GM10847 (cell line): Measurements from ENCODE around the gene PHOX2B.

Experiments used
- POLR2A ChIP-seq: IDR thresholded peaks from 2 replicates; pipeline ENCODE4 v1.6.1; 2011; ENCODE audit not compliant: insufficient read length; ENCODE audit errors: extremely low read depth

Gene PHOX2B

DNA sequence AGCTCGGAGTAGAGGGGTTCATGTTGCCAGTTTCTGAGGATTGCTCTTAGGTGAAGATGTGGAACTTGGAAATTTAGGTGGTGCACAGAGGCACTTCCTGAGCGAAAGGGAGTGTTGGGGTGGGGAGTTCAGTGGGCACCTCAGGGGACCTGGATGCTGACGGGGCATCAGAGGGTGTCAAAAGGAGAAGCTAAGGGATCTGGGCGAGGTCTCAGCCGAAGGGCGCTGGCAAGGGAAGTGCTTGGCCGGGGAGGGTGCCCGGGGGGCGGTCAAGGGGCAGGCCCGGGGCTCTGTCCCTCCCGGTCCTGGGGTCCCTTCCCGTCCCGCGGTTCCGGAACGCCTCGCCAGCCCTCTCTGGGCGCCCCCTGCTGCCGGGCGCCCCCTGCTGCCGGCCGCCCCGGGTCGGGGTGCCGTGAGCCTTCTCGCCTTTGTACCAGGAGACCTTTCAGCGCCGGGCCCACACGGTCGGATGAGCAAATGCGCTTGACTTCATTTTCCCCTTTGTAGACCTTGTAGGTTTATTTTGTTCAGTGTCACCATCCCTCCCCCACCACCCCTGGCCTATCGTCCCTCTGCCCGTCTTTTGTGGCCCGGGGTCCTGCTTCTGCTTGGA is 3.0 kb upstream of the PHOX2B start:
- TF ChIP-seq POLR2A, result no peak

DNA sequence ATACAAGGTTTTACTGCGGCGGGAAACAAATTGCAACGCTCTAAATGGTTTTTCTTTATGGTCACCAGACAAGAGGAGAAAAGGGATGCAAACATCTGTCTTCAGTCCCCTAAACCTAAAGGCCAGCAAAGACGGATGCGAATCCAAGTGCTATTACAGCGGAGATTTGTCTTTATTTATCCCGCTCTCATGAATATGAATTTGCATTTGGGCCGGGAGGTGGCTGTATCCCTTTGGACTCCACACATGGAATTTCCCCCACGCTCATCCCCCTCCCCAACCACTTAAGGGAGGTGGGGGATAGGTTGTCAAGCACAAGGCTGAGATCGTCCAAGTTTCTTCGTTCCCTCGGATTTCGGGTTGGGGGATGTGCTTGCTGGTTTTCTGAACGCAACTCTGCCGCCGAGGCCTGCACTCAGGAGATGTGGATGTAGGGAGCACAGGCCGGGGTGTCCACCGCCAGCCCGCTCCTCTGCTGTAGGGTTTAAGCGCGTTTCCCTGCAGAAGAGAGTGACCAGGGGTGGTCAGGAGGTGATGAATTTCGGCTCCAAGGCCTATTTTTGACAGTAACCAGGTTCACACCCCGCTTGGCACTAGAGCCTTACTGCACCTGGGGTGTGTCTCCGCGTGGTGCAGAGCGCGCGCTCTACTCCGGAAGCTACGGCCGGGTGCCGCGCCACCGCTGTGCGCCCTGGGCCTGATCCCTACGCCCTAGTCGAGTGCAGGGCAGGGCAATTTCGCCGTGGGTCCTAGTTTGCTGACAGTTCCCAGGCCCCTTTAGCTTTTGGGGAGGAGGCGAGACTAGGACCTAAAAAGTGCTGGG is 2.3 kb upstream of the PHOX2B start:
- no peak for TF ChIP-seq POLR2A

DNA sequence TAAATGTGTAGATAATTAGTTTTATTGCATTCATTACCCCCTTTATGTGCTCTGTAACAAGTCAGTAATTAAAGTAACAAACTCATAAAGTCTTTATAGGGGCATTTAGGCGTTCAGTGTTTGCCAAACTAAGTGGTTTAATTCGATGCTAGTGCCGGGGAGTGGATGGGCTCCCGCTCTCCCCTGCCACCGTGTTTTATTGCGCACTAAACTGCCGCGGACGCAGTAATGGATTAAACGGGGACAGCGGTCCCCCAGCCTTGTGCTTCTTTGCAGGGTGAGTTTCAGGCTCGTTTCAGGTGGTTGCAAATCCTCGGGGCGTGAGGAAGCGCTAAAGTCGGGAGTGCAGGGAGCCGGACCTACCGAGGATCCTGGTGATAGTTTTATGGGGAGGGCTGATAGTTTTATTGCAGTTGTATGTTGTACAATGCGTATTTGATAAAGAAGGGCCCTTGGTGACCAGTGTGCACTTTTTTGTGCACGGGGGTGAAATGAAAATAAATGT is 1.6 kb upstream of the PHOX2B start:
- no peak for TF ChIP-seq POLR2A

DNA sequence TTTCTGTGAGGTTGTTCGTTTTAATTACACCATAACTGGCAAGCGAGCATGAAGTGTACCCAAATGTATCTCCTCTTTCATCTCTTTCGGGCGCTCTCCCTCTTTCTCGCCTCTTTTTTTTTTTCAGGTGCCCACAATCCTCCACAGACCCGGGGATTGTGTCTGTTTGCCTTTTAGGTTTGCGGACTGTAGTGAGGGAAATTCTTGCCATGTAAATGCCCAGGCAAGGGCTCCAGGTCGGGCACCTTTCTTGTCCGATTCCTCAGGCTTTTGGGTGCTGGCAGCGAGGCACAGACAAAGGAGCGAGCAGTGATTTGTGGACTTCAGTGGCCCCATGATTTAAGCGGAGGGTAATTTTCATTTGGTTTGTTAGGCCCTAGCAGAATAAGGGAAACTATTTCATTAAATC is 1.1 kb upstream of the PHOX2B start:
- TF ChIP-seq POLR2A, result no peak

DNA sequence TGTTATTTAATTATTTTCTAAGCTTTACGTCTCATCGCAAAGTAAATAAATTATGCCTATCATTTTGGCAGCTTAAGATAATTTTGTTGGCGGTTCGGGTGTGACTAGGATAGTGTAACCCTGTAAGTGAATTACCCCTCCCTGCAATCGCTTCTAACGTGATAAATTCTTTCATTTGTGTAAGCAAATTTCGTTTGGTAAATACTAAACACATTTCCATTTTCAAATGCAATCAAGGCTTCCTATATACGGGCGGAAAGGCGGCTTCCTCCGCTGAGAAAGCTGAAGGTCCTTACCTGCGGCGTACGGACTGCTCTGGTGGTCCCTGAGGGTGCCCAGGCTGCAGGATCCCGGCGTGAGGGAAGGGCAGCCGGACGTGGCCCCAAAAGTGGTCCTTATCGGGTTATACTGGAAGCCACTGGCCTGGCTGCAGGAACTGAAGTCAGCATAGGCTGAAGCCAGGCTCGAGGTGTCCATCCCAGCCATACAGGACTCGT is 403 bp downstream of the PHOX2B start:
- no peak for TF ChIP-seq POLR2A

DNA sequence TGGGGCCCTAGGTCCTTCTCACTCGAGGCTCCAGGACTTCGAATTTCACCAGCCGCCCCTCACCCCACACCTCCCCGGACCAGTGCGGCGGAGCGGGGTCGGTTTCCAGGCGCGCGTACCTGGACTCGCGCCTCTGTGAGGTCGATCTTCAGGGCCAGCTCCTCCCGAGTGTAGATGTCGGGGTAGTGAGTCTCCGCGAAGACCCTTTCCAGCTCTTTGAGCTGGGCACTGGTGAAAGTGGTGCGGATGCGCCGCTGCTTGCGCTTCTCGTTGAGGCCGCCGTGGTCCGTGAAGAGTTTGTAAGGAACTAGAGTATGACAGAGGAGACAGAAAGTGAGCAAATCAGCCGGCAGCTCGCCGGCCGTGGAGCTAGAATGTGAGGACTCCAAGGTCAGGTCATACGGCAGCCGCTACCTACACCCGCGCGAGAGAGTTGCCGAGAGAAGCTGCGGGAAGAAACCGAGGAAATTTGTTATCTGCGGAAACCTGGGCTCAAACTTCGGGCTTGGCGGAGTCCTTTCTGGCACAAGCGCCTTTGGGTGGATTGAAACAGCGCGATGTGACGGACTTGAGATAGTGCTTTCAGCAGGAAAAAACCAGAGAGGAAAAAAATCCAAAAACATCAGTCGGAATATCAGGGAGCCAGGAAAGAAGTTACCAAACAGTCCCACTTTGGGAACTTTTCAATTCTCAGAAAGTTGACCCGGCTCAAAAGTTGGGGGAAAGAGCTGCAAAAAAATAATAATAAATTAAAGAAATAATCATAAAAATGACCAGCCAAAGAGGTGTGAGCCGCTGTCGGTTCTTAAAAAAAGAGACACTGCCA is 1.1 kb downstream of the PHOX2B start:
- no peak for TF ChIP-seq POLR2A

DNA sequence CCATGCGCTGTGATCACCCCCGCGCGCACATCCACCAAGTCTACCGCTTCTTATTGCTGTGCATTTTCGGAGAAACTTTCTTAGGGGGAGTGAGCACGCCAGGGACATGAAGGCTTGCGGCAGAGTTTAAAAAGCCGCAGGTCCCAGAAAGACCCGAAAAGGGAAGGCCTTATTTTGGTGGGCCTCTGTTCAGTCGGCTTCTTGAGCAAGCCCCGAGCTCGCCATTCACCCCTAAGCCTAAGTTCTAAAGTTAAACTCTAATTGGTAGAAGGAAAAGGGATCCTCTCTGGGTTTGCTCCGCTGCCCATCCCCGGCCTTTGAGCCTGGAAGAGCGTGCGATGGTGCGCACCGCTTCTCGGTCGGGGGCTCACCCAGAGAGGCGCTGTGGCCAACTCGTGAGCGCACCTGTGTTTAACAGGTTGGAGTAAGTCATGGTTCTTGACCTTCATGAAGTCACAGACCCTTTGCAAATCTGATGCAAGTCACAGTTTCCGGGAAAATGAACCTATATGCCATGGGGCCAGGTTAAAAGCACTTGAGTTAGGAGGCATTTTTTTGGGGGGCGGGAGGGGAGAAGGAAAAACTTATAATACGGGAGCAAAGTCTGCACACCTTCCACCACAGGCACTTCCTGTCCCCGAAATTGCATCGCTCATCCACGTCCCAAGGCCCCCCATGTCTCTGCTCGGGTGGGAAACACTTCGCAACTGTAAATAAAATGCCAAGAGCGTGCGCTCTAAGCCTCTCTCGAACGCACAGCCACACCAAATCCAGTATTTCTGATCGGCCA is 1.9 kb downstream of the PHOX2B start:
- TF ChIP-seq POLR2A, result no peak

DNA sequence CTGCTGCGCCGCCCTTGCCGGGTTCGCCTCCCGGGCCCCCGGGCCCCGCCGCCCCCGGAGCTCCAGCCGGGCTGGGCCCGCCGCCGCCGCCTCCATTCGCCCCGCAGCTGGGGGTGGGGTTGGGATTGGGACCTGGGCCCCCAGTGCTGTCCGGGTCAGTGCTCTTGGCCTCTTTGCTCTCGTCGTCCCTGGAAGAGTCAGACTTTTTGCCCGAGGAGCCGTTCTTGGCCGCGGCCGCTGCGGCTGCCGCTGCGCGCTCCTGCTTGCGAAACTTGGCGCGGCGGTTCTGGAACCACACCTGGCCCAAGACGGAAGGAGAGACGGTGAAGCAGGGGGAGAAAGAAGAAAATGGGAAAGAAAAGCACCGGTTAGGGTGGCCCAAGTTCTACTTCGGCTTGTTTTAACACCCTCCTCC is 2.5 kb downstream of the PHOX2B start:
- no peak for TF ChIP-seq POLR2A

DNA sequence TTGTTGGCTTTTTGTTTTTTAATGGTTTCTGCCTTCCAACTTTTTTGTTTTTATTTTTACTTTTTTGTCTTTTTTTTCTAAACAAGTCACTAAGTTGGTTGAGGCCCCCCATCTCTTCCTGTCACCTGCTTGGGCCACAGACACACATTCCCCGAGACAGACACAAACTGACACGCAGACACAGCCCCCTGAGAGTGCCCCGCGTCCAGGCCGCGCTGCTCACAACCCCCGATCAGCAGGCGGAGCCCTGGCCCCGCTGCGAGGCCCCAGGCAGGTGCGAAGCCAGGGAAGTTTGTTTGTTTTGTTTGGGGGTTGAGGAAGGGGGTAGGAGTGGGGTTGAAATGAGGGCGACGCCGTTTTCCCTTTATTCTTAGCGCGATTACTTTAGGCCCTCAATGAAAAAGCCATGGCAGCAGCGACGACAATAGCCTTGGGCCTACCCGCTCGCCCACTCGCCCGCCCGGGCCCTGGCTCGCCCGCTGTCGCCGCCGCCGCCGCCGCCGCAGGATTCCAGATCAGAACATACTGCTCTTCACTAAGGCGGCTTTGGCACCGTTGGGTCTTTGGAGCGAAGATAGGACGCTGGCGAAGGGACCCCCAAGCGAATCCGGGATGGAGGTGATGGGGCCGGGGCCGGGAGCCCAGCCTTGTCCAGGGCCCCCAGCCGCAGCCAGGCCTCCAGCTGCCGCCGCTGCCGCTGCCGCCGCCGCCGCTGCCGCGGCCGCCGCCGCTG is 3.1 kb downstream of the PHOX2B start:
- TF ChIP-seq POLR2A, result no peak

DNA sequence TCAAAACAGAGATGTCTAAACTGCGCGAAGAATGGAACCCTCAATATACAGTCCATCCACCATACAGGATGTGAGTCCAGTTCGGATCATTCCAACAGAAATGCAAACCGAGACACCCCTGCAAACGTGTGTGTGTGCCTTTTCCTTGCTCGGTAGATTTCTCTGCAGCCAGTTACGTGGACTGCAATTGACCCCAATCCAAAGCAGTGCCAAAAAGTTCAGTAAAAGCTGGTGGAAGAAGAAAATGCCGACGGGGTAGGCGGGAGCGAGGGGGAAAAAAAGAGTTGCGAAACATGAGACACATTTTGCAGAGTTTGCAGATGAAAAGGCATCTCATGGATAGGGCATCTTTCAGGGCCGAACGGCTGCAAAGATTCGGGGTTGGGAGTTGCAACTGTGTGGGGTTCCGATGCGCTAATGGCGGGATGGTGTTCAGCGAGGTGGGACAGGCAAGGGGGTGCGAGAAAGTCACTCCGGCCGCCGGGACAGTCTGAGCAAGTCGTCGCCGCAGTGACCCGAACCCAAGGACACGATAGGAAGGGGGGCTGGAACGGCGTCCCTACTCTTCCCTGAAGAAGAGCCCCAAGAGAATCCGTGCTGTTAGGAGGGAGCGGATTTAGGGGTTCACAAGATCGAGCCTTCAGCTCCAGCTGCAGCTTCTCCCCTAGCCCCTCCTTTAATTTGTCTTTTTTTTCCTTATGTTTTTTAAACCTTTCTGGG is 3.8 kb downstream of the PHOX2B start:
- no peak for TF ChIP-seq POLR2A

DNA sequence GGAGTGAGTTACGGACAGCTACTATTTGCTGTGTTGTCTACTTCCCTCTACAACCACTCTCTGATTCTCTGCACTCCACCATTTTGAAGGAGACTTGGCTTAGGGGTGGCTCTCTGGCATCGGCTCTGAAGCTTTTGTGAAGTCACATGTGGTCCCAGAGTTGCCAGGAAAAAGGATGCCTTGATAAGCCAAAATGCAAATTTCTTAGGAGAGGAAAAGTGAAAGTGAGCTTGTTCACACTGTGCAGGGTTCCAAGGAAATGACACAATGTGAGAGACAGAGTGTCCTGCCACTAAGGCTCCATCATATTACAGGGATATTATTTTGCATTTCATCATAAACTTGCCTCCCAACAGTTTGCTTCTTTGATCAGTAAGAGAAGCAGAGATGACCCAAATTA is 7.2 kb downstream of the PHOX2B start:
- TF ChIP-seq POLR2A, result no peak

DNA sequence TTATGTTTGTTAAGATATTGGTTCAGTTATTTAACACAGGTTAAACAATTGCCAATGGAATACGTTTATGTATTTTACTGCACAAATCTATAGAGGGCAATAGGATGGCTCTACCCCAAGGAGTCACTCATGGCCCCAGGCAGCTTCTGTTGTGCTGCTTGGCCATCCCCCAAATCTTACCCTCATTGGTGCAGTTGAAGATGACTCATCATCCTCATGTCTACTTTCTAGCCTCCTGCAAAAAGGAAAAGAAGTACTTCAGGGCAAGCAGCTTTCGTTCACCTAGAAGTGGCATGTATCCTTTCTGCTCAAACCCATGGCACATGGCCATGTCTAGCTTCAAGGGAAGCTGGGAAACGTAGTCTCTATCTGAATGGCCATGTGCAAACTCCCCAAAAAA is 14.2 kb downstream of the PHOX2B start:
- TF ChIP-seq POLR2A, result no peak

DNA sequence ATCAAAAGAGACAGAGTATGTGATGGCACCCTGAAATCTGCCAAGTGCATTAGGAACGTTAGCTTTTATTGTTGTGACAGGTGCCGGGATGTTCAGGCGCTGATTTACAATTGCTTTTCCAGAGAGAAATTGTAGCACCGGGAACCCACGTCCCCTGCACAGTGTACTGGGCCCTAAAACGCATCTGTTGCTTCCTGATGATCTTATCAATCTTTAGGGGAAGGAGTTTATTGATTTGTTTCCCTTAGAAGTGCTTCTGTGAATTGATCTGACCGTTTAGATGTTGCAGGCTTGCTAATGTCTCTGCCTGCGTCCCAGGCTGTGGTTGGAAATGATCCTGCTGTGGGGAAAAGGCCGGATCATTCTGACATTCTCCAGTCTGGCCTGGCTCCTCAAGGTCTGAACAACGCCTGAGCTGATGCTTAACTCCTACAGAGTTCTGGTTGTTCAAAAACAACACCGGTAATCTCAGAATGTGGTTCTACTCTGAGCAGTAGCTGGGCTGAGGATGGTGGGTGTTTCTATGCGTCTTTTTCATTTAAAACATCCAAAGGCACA is 16.9 kb downstream of the PHOX2B start:
- TF ChIP-seq POLR2A, result no peak

DNA sequence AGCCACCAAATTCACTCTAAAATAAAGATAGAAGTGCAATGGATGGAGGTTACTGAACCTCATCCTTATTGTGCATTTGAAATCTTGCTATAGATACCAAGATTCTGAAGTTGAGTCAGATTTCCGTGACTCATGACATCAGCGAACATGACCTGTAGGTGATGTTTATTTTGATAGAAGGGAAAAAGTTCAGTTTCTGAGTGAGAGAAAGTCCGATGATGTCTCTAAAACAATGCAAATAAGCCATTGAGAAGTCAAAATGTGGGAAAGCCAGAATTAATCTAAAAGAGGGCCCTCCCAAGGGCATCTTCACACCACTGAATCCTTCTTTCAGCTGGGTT is 20.0 kb downstream of the PHOX2B start:
- TF ChIP-seq POLR2A, result no peak
